Neural cell (in vitro differentiated cells): Measurements from ENCODE around the gene KRT86.

Experiments used
- CTCF ChIP-seq: fragments of 450-650 bp; IDR thresholded peaks from 2 replicates; pipeline ENCODE4 v1.5.1; 2014; ENCODE audit warnings: antibody characterized with exemption, mild to moderate bottlenecking, moderate library complexity; ENCODE audit not compliant: poor library complexity, severe bottlenecking
- EP300 ChIP-seq: fragments of 450-650 bp; conservative IDR thresholded peaks from 2 replicates; pipeline ENCODE4 v1.6.1; 2014; ENCODE audit warnings: antibody characterized with exemption, mild to moderate bottlenecking, moderate library complexity; ENCODE audit not compliant: poor library complexity, severe bottlenecking
- EZH2 ChIP-seq: fragments of 200-600, 300-800 bp; shearing (Covaris generic), sonication (generic); IDR thresholded peaks from 2 replicates; pipeline ENCODE4 v1.6.1; 2014; ENCODE audit warnings: antibody characterized with exemption, low read length, borderline replicate concordance, mild to moderate bottlenecking; ENCODE audit not compliant: insufficient read depth, poor library complexity, severe bottlenecking
- POLR2AphosphoS5 ChIP-seq: IDR thresholded peaks from 2 replicates; pipeline ENCODE4 v1.6.1; 2012
- RAD21 ChIP-seq: fragments of 450-650 bp; conservative IDR thresholded peaks from 2 replicates; pipeline ENCODE4 v1.6.1; 2014; ENCODE audit warnings: antibody characterized with exemption, mild to moderate bottlenecking, moderate library complexity
- SMC3 ChIP-seq: fragments of 450-650 bp; conservative IDR thresholded peaks from 2 replicates; pipeline ENCODE4 v1.6.1; 2014; ENCODE audit warnings: antibody characterized with exemption, mild to moderate bottlenecking, moderate library complexity; ENCODE audit not compliant: poor library complexity
- TAF1 ChIP-seq: IDR thresholded peaks from 2 replicates; pipeline ENCODE4 v1.6.1; 2012; ENCODE audit warnings: low read depth
- TF ChIP-seq, protein P1 (sequence below): IDR thresholded peaks from 2 replicates; pipeline ENCODE4 v1.6.1; 2012; ENCODE audit warnings: borderline replicate concordance

DNA sequence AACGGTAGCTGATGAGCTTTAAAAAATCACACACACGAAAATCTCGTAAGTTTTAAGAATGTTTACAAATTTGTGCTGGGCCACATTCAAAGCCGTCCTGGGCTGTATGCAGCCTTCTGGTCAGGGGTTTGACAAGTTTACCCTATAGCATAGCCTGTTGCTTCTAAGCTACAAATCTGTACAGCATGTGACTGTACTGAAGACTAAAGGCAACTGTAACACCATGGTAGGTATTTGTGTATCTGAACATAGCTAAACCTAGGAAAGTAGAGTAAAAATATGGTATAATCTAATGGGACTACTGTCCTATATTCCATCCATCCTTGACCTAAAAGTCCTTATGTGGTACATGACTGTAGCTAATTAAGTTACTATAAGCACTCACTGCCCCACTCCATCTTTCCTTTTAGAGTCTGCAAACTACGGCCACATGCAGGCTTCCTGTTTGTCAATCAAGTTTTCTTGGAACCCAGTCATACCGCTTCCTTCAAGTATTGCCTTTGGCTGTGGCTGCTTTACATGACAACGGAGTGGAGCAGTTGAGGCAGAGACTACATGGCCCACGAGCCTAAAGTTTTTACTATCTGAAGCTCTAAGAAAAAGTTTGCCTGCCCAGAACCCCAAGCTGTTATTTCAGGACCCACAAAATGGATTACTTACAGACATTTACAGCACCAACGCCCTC, 22.9 kb upstream of the KRT86 start:
- no peak for TF ChIP-seq POLR2AphosphoS5
- no peak for TF ChIP-seq EP300
- no peak for TF ChIP-seq EZH2
- TF ChIP-seq CTCF, result no peak
- TF ChIP-seq, protein P1, sequence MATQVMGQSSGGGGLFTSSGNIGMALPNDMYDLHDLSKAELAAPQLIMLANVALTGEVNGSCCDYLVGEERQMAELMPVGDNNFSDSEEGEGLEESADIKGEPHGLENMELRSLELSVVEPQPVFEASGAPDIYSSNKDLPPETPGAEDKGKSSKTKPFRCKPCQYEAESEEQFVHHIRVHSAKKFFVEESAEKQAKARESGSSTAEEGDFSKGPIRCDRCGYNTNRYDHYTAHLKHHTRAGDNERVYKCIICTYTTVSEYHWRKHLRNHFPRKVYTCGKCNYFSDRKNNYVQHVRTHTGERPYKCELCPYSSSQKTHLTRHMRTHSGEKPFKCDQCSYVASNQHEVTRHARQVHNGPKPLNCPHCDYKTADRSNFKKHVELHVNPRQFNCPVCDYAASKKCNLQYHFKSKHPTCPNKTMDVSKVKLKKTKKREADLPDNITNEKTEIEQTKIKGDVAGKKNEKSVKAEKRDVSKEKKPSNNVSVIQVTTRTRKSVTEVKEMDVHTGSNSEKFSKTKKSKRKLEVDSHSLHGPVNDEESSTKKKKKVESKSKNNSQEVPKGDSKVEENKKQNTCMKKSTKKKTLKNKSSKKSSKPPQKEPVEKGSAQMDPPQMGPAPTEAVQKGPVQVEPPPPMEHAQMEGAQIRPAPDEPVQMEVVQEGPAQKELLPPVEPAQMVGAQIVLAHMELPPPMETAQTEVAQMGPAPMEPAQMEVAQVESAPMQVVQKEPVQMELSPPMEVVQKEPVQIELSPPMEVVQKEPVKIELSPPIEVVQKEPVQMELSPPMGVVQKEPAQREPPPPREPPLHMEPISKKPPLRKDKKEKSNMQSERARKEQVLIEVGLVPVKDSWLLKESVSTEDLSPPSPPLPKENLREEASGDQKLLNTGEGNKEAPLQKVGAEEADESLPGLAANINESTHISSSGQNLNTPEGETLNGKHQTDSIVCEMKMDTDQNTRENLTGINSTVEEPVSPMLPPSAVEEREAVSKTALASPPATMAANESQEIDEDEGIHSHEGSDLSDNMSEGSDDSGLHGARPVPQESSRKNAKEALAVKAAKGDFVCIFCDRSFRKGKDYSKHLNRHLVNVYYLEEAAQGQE, result no peak
- no peak for TF ChIP-seq TAF1
- no peak for TF ChIP-seq RAD21
- no peak for TF ChIP-seq SMC3
